C4-2B (cell line): ENCODE measurements around the gene CCDC73.

Source experiments
- H3K27ac ChIP-seq: fragments of 450-650 bp; 2 replicates; pipeline ENCODE4 v1.5.1; 2017
- CTCF ChIP-seq: fragments of 450-650 bp; conservative IDR thresholded peaks from 2 replicates; pipeline ENCODE4 v1.5.1; 2017; ENCODE audit warnings: mild to moderate bottlenecking
- ZFX ChIP-seq: fragments of 450-650 bp; IDR thresholded peaks from 2 replicates; pipeline ENCODE4 v1.6.1; 2017

Gene CCDC73

GRCh38 chr11:32704261-32704660 lies 90.2 kb downstream of the CCDC73 start:
- no peak for TF ChIP-seq ZFX
- H3K27ac ChIP-seq = no peak overlapping the region

GRCh38 chr11:32701616-32702015 lies 92.8 kb downstream of the CCDC73 start:
- TF ChIP-seq ZFX (no peak), CTCF (no peak)
- no peak overlapping the region for H3K27ac ChIP-seq

- TF ChIP-seq ZFX = no peak
- no peak for TF ChIP-seq CTCF
- no peak overlapping the region for H3K27ac ChIP-seq
These were observed 95.9 kb downstream of the CCDC73 start for GRCh38 chr11:32698579-32698978.

GRCh38 chr11:32671051-32671450 lies 123.4 kb downstream of the CCDC73 start:
- no peak overlapping the region for H3K27ac ChIP-seq
- TF ChIP-seq ZFX = no peak
- no peak for TF ChIP-seq CTCF

GRCh38 chr11:32659672-32660071 lies 134.8 kb downstream of the CCDC73 start:
- no peak overlapping the region for H3K27ac ChIP-seq
- TF ChIP-seq CTCF (no peak; the same call in 1 of the 2 replicates), ZFX (no peak)

GRCh38 chr11:32658639-32659406 lies 135.6 kb downstream of the CCDC73 start:
- H3K27ac ChIP-seq = no peak overlapping the region
- no peak for TF ChIP-seq ZFX
- no peak for TF ChIP-seq CTCF

GRCh38 chr11:32643526-32643925 lies 150.9 kb downstream of the CCDC73 start:
- H3K27ac ChIP-seq = no peak overlapping the region
- TF ChIP-seq CTCF (no peak), ZFX (no peak)

GRCh38 chr11:32641361-32641760 lies 153.1 kb downstream of the CCDC73 start:
- no peak overlapping the region for H3K27ac ChIP-seq
- no peak for TF ChIP-seq CTCF
- TF ChIP-seq ZFX = no peak
